H1 (cell line): ENCODE data around the gene GPM6B. TPM values are rescaled to one million over a fixed set of nuclear protein-coding genes. Genes with fewer than 3 reads are reported as not detected.

Experiments
- CTCF ChIA-PET: fragments of 300-600 bp; sonication (Branson Sonifier 250); formaldehyde crosslinking; loops from one replicate; lab custom pipeline; 2021; ENCODE audit not compliant: partially characterized antibody; lab: Charles Lee
- POLR2A ChIA-PET: fragments of 300-600 bp; sonication (Branson Sonifier 250); formaldehyde crosslinking; loops from one replicate; lab custom pipeline; 2021; ENCODE audit warnings: inconsistent platforms; ENCODE audit not compliant: partially characterized antibody; lab: Charles Lee
- DNase-seq, 2 experiments: peaks; one replicate each; pipeline versions ENCODE4 v3.0.0 to v3.0.0-alpha.2; 2010 to 2022; ENCODE audit warnings: low spot score in 2 of 2, low read depth in 1 of 2, mixed read lengths in 1 of 2
- FAIRE-seq: peaks from 2 replicates; lab custom pipeline; 2011; peaks lifted over from hg19 to GRCh38; lab: Jason Lieb, UNC
- H2AFZ ChIP-seq: 2 replicates; pipeline ENCODE4 v1.8.1; 2012; ENCODE audit warnings: low read length, inconsistent platforms
- H2AK5ac ChIP-seq: 2 replicates; pipeline ENCODE4 v1.6.1; 2013; ENCODE audit warnings: low read depth, low read length
- H2BK120ac ChIP-seq: replicated peaks from 2 replicates; pipeline ENCODE3; 2013; ENCODE audit warnings: low read depth, low read length, inconsistent platforms
- H2BK12ac ChIP-seq: 2 replicates; pipeline ENCODE4 v1.6.1; 2013; ENCODE audit warnings: low read depth, low read length
- H2BK15ac ChIP-seq: 2 replicates; pipeline ENCODE4 v1.6.1; 2013; ENCODE audit warnings: low read length
- H2BK20ac ChIP-seq: 2 replicates; pipeline ENCODE4 v1.6.1; 2013; ENCODE audit warnings: low read length
- H2BK5ac ChIP-seq: 2 replicates; pipeline ENCODE4 v1.6.1; 2013; ENCODE audit warnings: low read depth, low read length
- H3K14ac ChIP-seq: 2 replicates; pipeline ENCODE4 v1.6.1; 2013; ENCODE audit warnings: inconsistent platforms; ENCODE audit not compliant: insufficient read length
- H3K18ac ChIP-seq: 2 replicates; pipeline ENCODE4 v1.6.1; 2013; ENCODE audit warnings: low read length; ENCODE audit errors: extremely low read depth
- H3K23ac ChIP-seq: 2 replicates; pipeline ENCODE4 v1.6.1; 2013; ENCODE audit warnings: inconsistent platforms; ENCODE audit not compliant: insufficient read length
- H3K23me2 ChIP-seq: 2 replicates; pipeline ENCODE4 v1.6.1; 2013; ENCODE audit warnings: low read depth, low read length
- H3K27ac ChIP-seq: 2 replicates; pipeline ENCODE4 v1.6.1; 2011; ENCODE audit warnings: low read depth, low read length, inconsistent platforms
- H3K27me3 ChIP-seq, 4 experiments: replicated peaks in 1 of 4; 1 replicate in 1 of 4; 2 replicates in 3 of 4; pipeline versions ENCODE4 v1.6.1 to v1.8.1; 2011 to 2013; ENCODE audit warnings: low read length in 3 of 4, mild to moderate bottlenecking in 3 of 4, inconsistent platforms in 2 of 4, mixed read lengths in 2 of 4, moderate library complexity in 1 of 4; ENCODE audit not compliant: control insufficient read depth in 3 of 4, insufficient read depth in 3 of 4; ENCODE audit errors: extremely low read depth in 1 of 4
- H3K36me3 ChIP-seq, 4 experiments: 2 replicates each; pipeline versions ENCODE4 v1.6.1 to v1.8.1; 2011 to 2013; ENCODE audit warnings: mild to moderate bottlenecking in 4 of 4, low read length in 3 of 4, moderate library complexity in 2 of 4, control low read depth in 1 of 4, inconsistent platforms in 1 of 4; ENCODE audit not compliant: insufficient read depth in 4 of 4, control insufficient read depth in 2 of 4
- H3K4ac ChIP-seq: replicated peaks from 2 replicates; pipeline ENCODE3; 2013; ENCODE audit warnings: low read length, low read depth, mixed read lengths, inconsistent platforms; ENCODE audit not compliant: insufficient read length
- H3K4me1 ChIP-seq, 4 experiments: replicated peaks in 1 of 4; 1 replicate in 1 of 4; 2 replicates in 3 of 4; pipeline versions ENCODE4 v1.6.1 to v1.8.1; 2011 to 2013; ENCODE audit warnings: low read length in 3 of 4, inconsistent platforms in 2 of 4, mixed read lengths in 1 of 4; ENCODE audit not compliant: insufficient read depth in 4 of 4, control insufficient read depth in 3 of 4
- H3K4me2 ChIP-seq, 2 experiments: 2 replicates each; pipeline versions ENCODE4 v1.6.1 to v1.8.1; 2011 to 2013; ENCODE audit warnings: low read depth in 2 of 2, low read length in 2 of 2, control low read depth in 1 of 2, inconsistent platforms in 1 of 2, mild to moderate bottlenecking in 1 of 2; ENCODE audit not compliant: insufficient read depth in 1 of 2
- H3K4me3 ChIP-seq, 4 experiments: fragments of 200-600, 300-600 bp in 1 of 4; sonication (generic), shearing (Covaris generic), sonication (Bioruptor Twin) in 1 of 4; 2 replicates each; pipeline versions ENCODE4 v1.5.1 to v1.8.1; 2011 to 2016; ENCODE audit warnings: low read length in 4 of 4, low read depth in 3 of 4, control low read depth in 2 of 4, inconsistent platforms in 2 of 4, mild to moderate bottlenecking in 2 of 4, mixed read lengths in 1 of 4, moderate library complexity in 1 of 4; ENCODE audit not compliant: insufficient read depth in 2 of 4; ENCODE audit errors: extremely low read depth in 1 of 4
- H3K56ac ChIP-seq: replicated peaks from 2 replicates; pipeline ENCODE3; 2013; ENCODE audit warnings: low read depth, mild to moderate bottlenecking, mixed read lengths, low read length, inconsistent platforms; ENCODE audit not compliant: insufficient read length
- H3K79me1 ChIP-seq: 2 replicates; pipeline ENCODE4 v1.6.1; 2013; ENCODE audit warnings: low read depth, low read length, control low read depth
- H3K79me2 ChIP-seq, 2 experiments: 2 replicates each; pipeline versions ENCODE4 v1.6.1 to v1.8.1; 2012 to 2013; ENCODE audit warnings: low read length in 2 of 2, mild to moderate bottlenecking in 2 of 2, inconsistent platforms in 1 of 2; ENCODE audit not compliant: insufficient read depth in 2 of 2, control insufficient read depth in 1 of 2
- H3K9ac ChIP-seq, 4 experiments: replicated peaks in 1 of 4; 1 replicate in 1 of 4; 2 replicates in 3 of 4; pipeline versions ENCODE4 v1.6.1 to v1.8.1; 2011 to 2013; ENCODE audit warnings: low read depth in 3 of 4, low read length in 3 of 4, control low read depth in 2 of 4, mild to moderate bottlenecking in 2 of 4, moderate library complexity in 2 of 4, inconsistent platforms in 1 of 4; ENCODE audit errors: extremely low read depth in 1 of 4
- H3K9me3 ChIP-seq, 2 experiments: 2 replicates each; pipeline versions ENCODE4 v1.6.1 to v1.8.1; 2012 to 2013; ENCODE audit warnings: mild to moderate bottlenecking in 2 of 2, moderate library complexity in 2 of 2, control low read depth in 1 of 2, inconsistent platforms in 1 of 2, low read depth in 1 of 2, low read length in 1 of 2, mixed read lengths in 1 of 2; ENCODE audit not compliant: insufficient read depth in 2 of 2
- H4K20me1 ChIP-seq, 2 experiments: replicated peaks in 1 of 2; 2 replicates each; pipeline versions ENCODE3 to v1.8.1; 2011 to 2013; ENCODE audit warnings: inconsistent platforms in 2 of 2, low read length in 2 of 2, mild to moderate bottlenecking in 1 of 2; ENCODE audit not compliant: insufficient read depth in 2 of 2, control insufficient read depth in 1 of 2
- H4K5ac ChIP-seq: 2 replicates; pipeline ENCODE4 v1.6.1; 2013; ENCODE audit warnings: low read length, low read depth, mixed read lengths, inconsistent platforms; ENCODE audit not compliant: insufficient read length
- H4K8ac ChIP-seq: 2 replicates; pipeline ENCODE4 v1.8.0; 2013; ENCODE audit warnings: mild to moderate bottlenecking, moderate library complexity, low read length, inconsistent platforms; ENCODE audit not compliant: insufficient read depth; ENCODE audit errors: extremely low read depth
- H4K91ac ChIP-seq: replicated peaks from 2 replicates; pipeline ENCODE3; 2013; ENCODE audit warnings: low read length, mixed read lengths, inconsistent platforms; ENCODE audit not compliant: insufficient read length
- CBX5 ChIP-seq: fragments of 300-800, 300-1000 bp; sonication (generic); IDR thresholded peaks from 2 replicates; pipeline ENCODE4 v1.7.1; 2016; ENCODE audit warnings: antibody characterized with exemption, low read length, low read depth
- CREB1 ChIP-seq: IDR thresholded peaks from 2 replicates; pipeline ENCODE4 v1.6.1; 2012; ENCODE audit warnings: inconsistent platforms
- CTCF ChIP-seq, 3 experiments: IDR thresholded peaks; 1 replicate in 2 of 3; 2 replicates in 1 of 3; pipeline versions ENCODE4 v1.5.1 to v1.6.1; 2011; ENCODE audit warnings: low read length in 3 of 3, mild to moderate bottlenecking in 3 of 3, inconsistent platforms in 2 of 3, low read depth in 1 of 3, moderate library complexity in 1 of 3; ENCODE audit not compliant: insufficient read depth in 1 of 3; ENCODE audit errors: control extremely low read depth in 1 of 3
- GABPA ChIP-seq: IDR thresholded peaks from 2 replicates; pipeline ENCODE4 v1.6.1; 2011; ENCODE audit warnings: mild to moderate bottlenecking, low read length, moderate library complexity, borderline replicate concordance; ENCODE audit not compliant: insufficient read depth
- HDAC2 ChIP-seq, 2 experiments: fragments of 300-600 bp in 1 of 2; sonication (generic) in 1 of 2; IDR thresholded peaks; 2 replicates each; pipeline ENCODE4 v1.6.1; 2011 to 2012; ENCODE audit warnings: low read depth in 2 of 2, low read length in 2 of 2, mild to moderate bottlenecking in 2 of 2, moderate library complexity in 2 of 2, borderline replicate concordance in 1 of 2, inconsistent platforms in 1 of 2
- HDAC6 ChIP-seq: IDR thresholded peaks from one replicate; pipeline ENCODE4 v1.7.1; 2012; ENCODE audit warnings: low read depth, mild to moderate bottlenecking, inconsistent platforms, low read length, moderate library complexity
- MAFK ChIP-seq: IDR thresholded peaks from 2 replicates; pipeline ENCODE4 v1.6.1; 2012; ENCODE audit warnings: low read depth, mild to moderate bottlenecking, improper control_type of control experiment, low read length
- POU5F1 ChIP-seq: IDR thresholded peaks from 2 replicates; pipeline ENCODE4 v1.6.1; 2011; ENCODE audit warnings: low read depth, mild to moderate bottlenecking, low read length, moderate library complexity
- TAF1 ChIP-seq: IDR thresholded peaks from 2 replicates; pipeline ENCODE4 v1.6.1; 2011; ENCODE audit warnings: mild to moderate bottlenecking, low read depth, low read length
- TEAD4 ChIP-seq: IDR thresholded peaks from 2 replicates; pipeline ENCODE4 v1.6.1; 2012; ENCODE audit warnings: low read depth, low read length, inconsistent platforms, mixed read lengths
- USF2 ChIP-seq: IDR thresholded peaks from 2 replicates; pipeline ENCODE4 v1.6.1; 2011; ENCODE audit warnings: low read length, improper control_type of control experiment
- WGBS, 2 experiments: shearing (Covaris generic) in 1 of 2; methylation state at CpG; one replicate each; pipeline versions ENCODE4 v1.1.6 to v1.1.7; 2013 to 2015; ENCODE audit warnings: low lambda C conversion rate in 2 of 2, mixed read lengths in 2 of 2, inconsistent platforms in 1 of 2, low coverage in 1 of 2, missing lambda C conversion rate in 1 of 2; ENCODE audit not compliant: insufficient replicate concordance in 2 of 2, insufficient coverage in 1 of 2, insufficient read length in 1 of 2; ENCODE audit errors: extremely low coverage in 1 of 2, missing lambda C conversion rate in 1 of 2; 5-methylcytosine and 5-hydroxymethylcytosine counted together
- polyA plus RNA-seq, 7 experiments: library from polyadenylated mRNA; depleted of rRNA in 3 of 7; stranded (reverse) in 5 of 7; unstranded in 2 of 7; fragments of >200 nt in 5 of 7; fragments of 200-250 nt in 2 of 7; gene quantifications; 1 replicate in 5 of 7; 2 replicates in 1 of 7; 4 replicates in 1 of 7; pipeline versions ENCODE4 v1.2.1 to v1.2.3, GENCODE V29; 2011 to 2013; ENCODE audit warnings: missing spikeins in 2 of 7, mixed read lengths in 2 of 7
- total RNA-seq: library from RNA; stranded (reverse); fragmentation: NEBNext Ultra II Directional; extraction: Animal tissue kit (Norgen Biotek cat#: 25700); gene quantifications from 2 replicates; pipeline ENCODE4 v1.2.1, GENCODE V29; 2021

The GPM6B gene
- total and polyA plus RNA-seq, 2 of the 8 experiments (the other 6 are each of a cell fraction or from before 2014, with no cell fraction given): 132 to 175 TPM

- Histone ChIP-seq H4K8ac (no peak overlapping the region), H3K36me3 (no peaks in the 10 kb centered on the region), H4K91ac (no peak overlapping the region), H3K4ac (no peak overlapping the region), H2AK5ac (no peak overlapping the region), H3K4me1 (peaks cover 0 to 7% (median 4%) of the 10 kb centered on the region in 4 experiments; a peak in 4 of 7 replicates), H2BK120ac (no peak overlapping the region), H3K14ac (no peak overlapping the region), H2AFZ (no peak overlapping the region), H2BK20ac (no peak overlapping the region), H3K23ac (no peak overlapping the region), H3K9ac (no peak overlapping the region), H3K27ac (no peak overlapping the region), H3K23me2 (no peaks in the 10 kb centered on the region), H3K4me3 (no peak overlapping the region), H4K20me1 (peaks cover 0 to 2% of the 10 kb centered on the region in 2 experiments), H3K79me2 (peaks cover 0 to 49% of the 10 kb centered on the region in 2 experiments; a peak in 2 of 4 replicates), H3K79me1 (no peaks in the 10 kb centered on the region), H3K18ac (no peak overlapping the region), H2BK5ac (no peak overlapping the region), H2BK15ac (no peak overlapping the region), H2BK12ac (no peak overlapping the region), H3K56ac (no peak overlapping the region), H3K4me2 (no peak overlapping the region), H3K9me3 (no peaks in the 10 kb centered on the region), H4K5ac (no peak overlapping the region), H3K27me3 (no peaks in the 10 kb centered on the region)
- WGBS, 2 experiments: 100% methylated on average over 2 of the region's 4 CpGs; no CpG with 5 or more reads in 1 of the 2 experiments
- DNase-seq (no peak), FAIRE-seq (no peak)
- CTCF ChIA-PET: no interaction called here
- POLR2A ChIA-PET: no interaction called here
- TF ChIP-seq GABPA: no peak
- TF ChIP-seq CTCF (IDR thresholded peaks at IDR 0.05; ENCODE audit: control extremely low read depth in 1 of 3, insufficient read depth in 1 of 3, low read depth in 1 of 3, low read length in 3 of 3): no peak
- no peak for TF ChIP-seq HDAC2 (IDR thresholded peaks at IDR 0.05; ENCODE audit: borderline replicate concordance in 1 of 2, low read depth in 2 of 2, low read length in 2 of 2)
- TF ChIP-seq MAFK: no peak
- no peak for TF ChIP-seq HDAC6
- TF ChIP-seq TAF1: no peak
- TF ChIP-seq POU5F1: no peak
- TF ChIP-seq TEAD4: no peak
- no peak for TF ChIP-seq CREB1
- no peak for TF ChIP-seq USF2
- no peak for TF ChIP-seq CBX5
These were observed 18.7 kb downstream of the GPM6B start for GRCh38 chrX:13798184-13798583.
